NB4 (cell line): ENCODE results near the gene ANAPC1.

Experiments used
- DNase-seq: peaks from one replicate; pipeline ENCODE4 v3.0.0; 2010; ENCODE audit warnings: low read depth
- H3K4me3 ChIP-seq: one replicate; pipeline ENCODE4 v1.5.1; 2011; ENCODE audit warnings: mild to moderate bottlenecking, low read depth, low read length, moderate library complexity
- MYC ChIP-seq: IDR thresholded peaks from 2 replicates; pipeline ENCODE4 v1.6.1; 2011; ENCODE audit warnings: low read depth, low read length
- POLR2A ChIP-seq: IDR thresholded peaks from 2 replicates; pipeline ENCODE4 v1.6.1; 2011; ENCODE audit warnings: mild to moderate bottlenecking; ENCODE audit not compliant: insufficient read length; ENCODE audit errors: extremely low read depth
- TF ChIP-seq, protein P1 (sequence below): IDR thresholded peaks from one replicate; pipeline ENCODE4 v1.5.1; 2012; ENCODE audit warnings: low read depth, low read length
- TF ChIP-seq, protein P2 (sequence below): IDR thresholded peaks from 2 replicates; pipeline ENCODE4 v1.6.1; 2011; ENCODE audit warnings: low read depth, low read length

The ANAPC1 gene

DNA sequence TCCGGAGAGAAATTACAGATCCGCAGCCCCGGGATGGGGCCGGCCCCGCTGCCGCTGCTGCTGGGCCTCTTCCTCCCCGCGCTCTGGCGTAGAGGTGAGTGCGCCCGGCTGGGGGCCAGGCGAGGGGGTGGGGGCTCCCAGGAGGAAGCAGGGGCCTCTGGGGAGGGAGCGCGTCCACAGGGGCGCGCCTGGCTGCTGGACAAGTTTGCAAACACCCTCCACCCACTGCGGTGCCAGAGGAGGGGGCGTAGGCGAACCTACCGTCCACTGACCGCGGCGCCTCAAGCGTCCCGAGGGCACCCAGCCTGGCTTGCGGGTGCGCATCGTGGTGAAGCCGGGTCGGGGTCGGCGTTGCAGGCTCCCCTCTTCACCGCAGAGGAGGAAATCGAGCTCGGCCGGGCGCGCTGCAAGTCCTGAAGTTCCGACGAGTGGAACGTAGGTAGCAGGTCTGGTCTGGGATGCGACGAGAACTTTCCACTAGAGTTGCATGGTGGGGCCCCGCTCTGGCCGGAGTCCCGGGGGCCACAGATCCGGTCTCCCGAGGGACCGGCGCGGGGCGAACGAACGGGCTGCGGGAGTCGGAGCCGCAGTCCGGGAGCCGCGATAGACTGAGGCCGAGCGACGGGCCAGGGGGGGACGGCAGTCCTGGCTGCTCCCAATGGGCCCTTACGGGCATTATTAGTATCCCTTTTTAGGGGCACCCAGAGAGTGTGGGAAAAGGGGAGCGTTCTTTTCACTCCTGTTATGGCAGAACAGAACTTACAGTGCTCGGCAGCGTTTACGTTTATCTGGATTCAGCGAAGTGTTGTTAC, 14.9 kb upstream of the ANAPC1 start:
- TF ChIP-seq, protein P1, sequence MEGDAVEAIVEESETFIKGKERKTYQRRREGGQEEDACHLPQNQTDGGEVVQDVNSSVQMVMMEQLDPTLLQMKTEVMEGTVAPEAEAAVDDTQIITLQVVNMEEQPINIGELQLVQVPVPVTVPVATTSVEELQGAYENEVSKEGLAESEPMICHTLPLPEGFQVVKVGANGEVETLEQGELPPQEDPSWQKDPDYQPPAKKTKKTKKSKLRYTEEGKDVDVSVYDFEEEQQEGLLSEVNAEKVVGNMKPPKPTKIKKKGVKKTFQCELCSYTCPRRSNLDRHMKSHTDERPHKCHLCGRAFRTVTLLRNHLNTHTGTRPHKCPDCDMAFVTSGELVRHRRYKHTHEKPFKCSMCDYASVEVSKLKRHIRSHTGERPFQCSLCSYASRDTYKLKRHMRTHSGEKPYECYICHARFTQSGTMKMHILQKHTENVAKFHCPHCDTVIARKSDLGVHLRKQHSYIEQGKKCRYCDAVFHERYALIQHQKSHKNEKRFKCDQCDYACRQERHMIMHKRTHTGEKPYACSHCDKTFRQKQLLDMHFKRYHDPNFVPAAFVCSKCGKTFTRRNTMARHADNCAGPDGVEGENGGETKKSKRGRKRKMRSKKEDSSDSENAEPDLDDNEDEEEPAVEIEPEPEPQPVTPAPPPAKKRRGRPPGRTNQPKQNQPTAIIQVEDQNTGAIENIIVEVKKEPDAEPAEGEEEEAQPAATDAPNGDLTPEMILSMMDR: no peak
- TF ChIP-seq POLR2A: no peak
- TF ChIP-seq MYC: no peak
- TF ChIP-seq, protein P2, sequence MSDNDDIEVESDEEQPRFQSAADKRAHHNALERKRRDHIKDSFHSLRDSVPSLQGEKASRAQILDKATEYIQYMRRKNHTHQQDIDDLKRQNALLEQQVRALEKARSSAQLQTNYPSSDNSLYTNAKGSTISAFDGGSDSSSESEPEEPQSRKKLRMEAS: no peak
- DNase-seq: peak; percentile 79
- peak overlapping the region; percentile 67 for H3K4me3 ChIP-seq

DNA sequence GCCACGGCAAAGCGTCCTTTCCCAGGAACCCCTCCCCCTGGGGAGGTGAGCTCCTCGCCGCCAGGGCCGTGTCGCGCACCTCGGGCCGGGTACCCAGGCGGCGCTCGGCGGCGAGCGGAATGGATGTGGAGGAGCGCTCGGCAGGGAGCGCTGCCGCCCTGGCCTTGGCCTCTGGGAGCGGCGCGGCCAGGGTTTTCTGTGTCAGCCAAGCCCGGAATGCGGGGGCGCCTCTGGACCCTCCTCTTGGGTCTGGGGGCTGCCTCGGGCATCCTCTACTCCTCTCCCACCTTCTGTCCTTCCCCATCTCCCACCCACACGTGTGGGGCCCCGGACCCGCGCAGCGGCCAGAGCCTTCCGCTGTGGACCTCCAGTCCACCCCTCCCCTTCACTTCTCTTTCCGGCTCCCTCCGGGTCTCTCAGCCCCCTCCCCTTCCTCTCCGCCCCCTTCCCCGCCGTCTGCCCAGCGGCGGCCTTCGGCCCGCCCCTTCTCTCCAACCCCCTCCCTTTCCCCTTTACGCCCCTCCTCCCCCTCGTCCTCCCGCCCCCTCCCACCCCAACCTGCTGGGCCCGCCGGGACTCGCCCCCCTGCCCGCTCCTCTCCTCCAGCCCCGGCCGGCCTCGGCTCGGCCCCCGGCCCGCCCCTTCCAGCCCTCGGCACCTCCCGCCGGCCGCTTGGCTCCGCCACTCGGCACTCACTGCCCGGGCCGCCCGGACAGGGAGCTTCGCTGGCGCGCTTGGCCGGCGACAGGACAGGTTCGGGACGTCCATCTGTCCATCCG, 14.1 kb upstream of the ANAPC1 start, which contains the start of gene MERTK:
Gene MERTK (plus strand): TSS at position 684 of the 779 bp plus-strand sequence. CDS start 129 bp downstream, outside the sequence.
- peak within 1 kb of the TSS; percentile 67 for H3K4me3 ChIP-seq
- DNase-seq: peak; percentile 92
- TF ChIP-seq, protein P1: peak; percentile 43
- peak; percentile 28; the same call in 1 of the 2 replicates for TF ChIP-seq MYC
- peak; percentile 82 for TF ChIP-seq POLR2A
- TF ChIP-seq, protein P2: no peak

DNA sequence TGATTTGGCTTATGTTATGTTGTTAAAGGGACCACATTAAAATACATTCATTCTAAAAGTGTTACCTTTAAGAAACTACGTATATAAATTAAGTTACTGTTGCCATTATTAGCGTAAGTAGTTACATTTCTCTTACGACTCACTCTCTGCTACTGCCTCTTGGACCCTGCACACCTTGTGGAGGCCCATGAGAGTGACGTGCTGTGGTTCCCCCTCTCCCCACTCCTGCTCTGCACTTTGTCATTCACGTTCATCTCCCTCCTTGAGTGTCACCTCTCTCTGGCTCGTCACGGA, 13.6 kb upstream of the ANAPC1 start:
- no peak for DNase-seq
- peak overlapping the region; percentile 62 for H3K4me3 ChIP-seq
- TF ChIP-seq, protein P2: no peak; the same call in 1 of the 2 replicates
- TF ChIP-seq, protein P1: no peak
- TF ChIP-seq MYC (no peak), POLR2A (no peak)

DNA sequence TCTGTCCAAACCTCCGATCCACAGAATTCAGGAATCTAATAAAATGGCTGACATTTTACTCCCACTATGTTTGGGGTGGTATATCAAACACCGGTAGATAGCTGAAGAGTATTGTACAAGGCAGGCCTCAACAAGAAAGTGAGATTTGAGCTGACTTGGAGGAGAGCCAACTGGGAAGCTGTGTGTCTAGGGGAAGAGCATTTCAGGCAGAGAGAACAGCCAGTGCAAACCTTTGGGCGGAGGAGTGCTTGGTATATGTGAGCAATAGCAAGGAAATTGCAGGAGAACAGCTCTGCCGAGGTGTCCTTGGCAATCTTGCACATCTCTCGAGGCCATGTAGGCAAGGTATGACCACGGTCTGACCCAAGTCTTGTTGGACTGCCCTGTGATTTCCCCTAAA, 12.6 kb upstream of the ANAPC1 start:
- TF ChIP-seq, protein P1: no peak
- TF ChIP-seq MYC: no peak
- TF ChIP-seq, protein P2: no peak
- TF ChIP-seq POLR2A: no peak
- DNase-seq: no peak
- no peak overlapping the region for H3K4me3 ChIP-seq

DNA sequence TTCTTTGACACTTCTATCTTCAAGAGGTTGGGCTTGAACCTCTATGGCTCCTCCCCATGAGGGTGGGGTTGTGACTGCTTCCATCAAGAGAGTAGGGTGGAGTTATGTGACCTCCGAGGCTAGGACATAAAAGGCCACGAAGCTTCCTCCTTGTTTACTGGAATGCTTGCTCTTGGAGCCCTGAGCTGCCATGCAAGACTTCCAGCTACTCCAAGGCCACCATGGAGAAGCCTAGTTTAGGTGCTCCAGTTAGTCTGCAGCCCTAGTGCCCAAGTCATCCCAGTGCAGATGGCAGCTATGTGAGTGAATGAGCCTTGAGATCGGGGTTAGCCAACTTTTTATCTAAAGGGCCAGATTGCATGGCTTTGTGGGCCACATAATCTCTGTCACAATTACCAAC, 12.0 kb upstream of the ANAPC1 start:
- no peak overlapping the region for H3K4me3 ChIP-seq
- peak; percentile 46 for DNase-seq
- TF ChIP-seq, protein P2: no peak
- TF ChIP-seq, protein P1: no peak
- TF ChIP-seq POLR2A: no peak
- no peak for TF ChIP-seq MYC
